HUES48 (cell line): ENCODE data around the gene FAM217B.

Experiments
- H3K27ac ChIP-seq: one replicate; pipeline ENCODE4 v1.7.0; 2013; ENCODE audit warnings: low read depth, low read length, inconsistent platforms
- H3K27me3 ChIP-seq: 2 replicates; pipeline ENCODE4 v1.6.1; 2013; ENCODE audit warnings: mild to moderate bottlenecking, low read length; ENCODE audit not compliant: control insufficient read depth, insufficient read depth
- H3K36me3 ChIP-seq: 2 replicates; pipeline ENCODE4 v1.6.1; 2013; ENCODE audit warnings: low read length; ENCODE audit not compliant: control insufficient read depth, insufficient read depth
- H3K4me1 ChIP-seq: 2 replicates; pipeline ENCODE4 v1.6.1; 2013; ENCODE audit warnings: mild to moderate bottlenecking, low read length; ENCODE audit not compliant: control insufficient read depth, insufficient read depth
- H3K4me3 ChIP-seq: 2 replicates; pipeline ENCODE4 v1.5.1; 2013; ENCODE audit warnings: mild to moderate bottlenecking, low read depth, low read length
- H3K9ac ChIP-seq: 2 replicates; pipeline ENCODE4 v1.6.1; 2013; ENCODE audit warnings: mild to moderate bottlenecking, low read depth, low read length, moderate library complexity
- H3K9me3 ChIP-seq: 2 replicates; pipeline ENCODE4 v1.6.1; 2013; ENCODE audit warnings: low read length; ENCODE audit not compliant: control insufficient read depth, insufficient read depth

Gene FAM217B

GRCh38 chr20:59977086-59977485 lies 36.9 kb downstream of the FAM217B start:
- no peak overlapping the region for H3K27ac ChIP-seq
- H3K4me1 ChIP-seq: no peaks in the 10 kb centered on the region
- no peaks in the 10 kb centered on the region for H3K36me3 ChIP-seq
- H3K4me3 ChIP-seq: no peak overlapping the region
- H3K9ac ChIP-seq: no peak overlapping the region
- no peaks in the 10 kb centered on the region for H3K27me3 ChIP-seq
- H3K9me3 ChIP-seq: no peaks in the 10 kb centered on the region

- H3K9me3 ChIP-seq: no peaks in the 10 kb centered on the region
- H3K27ac ChIP-seq: no peak overlapping the region
- no peak overlapping the region for H3K4me3 ChIP-seq
- H3K4me1 ChIP-seq: peaks cover 5% of the 10 kb centered on the region; the same call in 1 of the 2 replicates
- no peak overlapping the region for H3K9ac ChIP-seq
- H3K27me3 ChIP-seq: no peaks in the 10 kb centered on the region
- no peaks in the 10 kb centered on the region for H3K36me3 ChIP-seq
These were observed 42.9 kb downstream of the FAM217B start for GRCh38 chr20:59983076-59983475.

GRCh38 chr20:59984541-59984940 lies 44.4 kb downstream of the FAM217B start:
- H3K27ac ChIP-seq: no peak overlapping the region
- H3K9ac ChIP-seq: no peak overlapping the region
- no peaks in the 10 kb centered on the region for H3K27me3 ChIP-seq
- no peaks in the 10 kb centered on the region for H3K9me3 ChIP-seq
- H3K4me1 ChIP-seq: peaks cover 12% of the 10 kb centered on the region; the same call in 1 of the 2 replicates
- no peaks in the 10 kb centered on the region for H3K36me3 ChIP-seq
- no peak overlapping the region for H3K4me3 ChIP-seq

GRCh38 chr20:59985164-59985563 lies 45.0 kb downstream of the FAM217B start:
- Histone ChIP-seq H3K4me1 (peaks cover 12% of the 10 kb centered on the region; the same call in 1 of the 2 replicates), H3K9ac (no peak overlapping the region), H3K27ac (no peak overlapping the region), H3K36me3 (no peaks in the 10 kb centered on the region), H3K4me3 (no peak overlapping the region), H3K9me3 (no peaks in the 10 kb centered on the region), H3K27me3 (no peaks in the 10 kb centered on the region)

- no peak overlapping the region for H3K9ac ChIP-seq
- no peaks in the 10 kb centered on the region for H3K36me3 ChIP-seq
- H3K27ac ChIP-seq: no peak overlapping the region
- H3K9me3 ChIP-seq: no peaks in the 10 kb centered on the region
- H3K27me3 ChIP-seq: no peaks in the 10 kb centered on the region
- no peak overlapping the region for H3K4me3 ChIP-seq
- peaks cover 12% of the 10 kb centered on the region; the same call in 1 of the 2 replicates for H3K4me1 ChIP-seq
These were observed 45.7 kb downstream of the FAM217B start for GRCh38 chr20:59985864-59986263.

- H3K9ac ChIP-seq: no peak overlapping the region
- H3K4me3 ChIP-seq: no peak overlapping the region
- H3K9me3 ChIP-seq: no peaks in the 10 kb centered on the region
- no peaks in the 10 kb centered on the region for H3K27me3 ChIP-seq
- peaks cover 19% of the 10 kb centered on the region; the same call in 1 of the 2 replicates for H3K4me1 ChIP-seq
- no peaks in the 10 kb centered on the region for H3K36me3 ChIP-seq
- no peak overlapping the region for H3K27ac ChIP-seq
These were observed 46.9 kb downstream of the FAM217B start for GRCh38 chr20:59987135-59987534.

- H3K4me3 ChIP-seq: no peak overlapping the region
- H3K36me3 ChIP-seq: no peaks in the 10 kb centered on the region
- H3K9ac ChIP-seq: no peak overlapping the region
- H3K27ac ChIP-seq: no peak overlapping the region
- H3K27me3 ChIP-seq: no peaks in the 10 kb centered on the region
- H3K9me3 ChIP-seq: no peaks in the 10 kb centered on the region
- H3K4me1 ChIP-seq: peaks cover 19% of the 10 kb centered on the region; the same call in 1 of the 2 replicates
These were observed 48.0 kb downstream of the FAM217B start for GRCh38 chr20:59988141-59988540.

- Histone ChIP-seq H3K4me1 (peaks cover 27% of the 10 kb centered on the region), H3K4me3 (no peak overlapping the region), H3K9me3 (no peaks in the 10 kb centered on the region), H3K9ac (no peak overlapping the region), H3K27ac (no peak overlapping the region), H3K27me3 (no peaks in the 10 kb centered on the region), H3K36me3 (no peaks in the 10 kb centered on the region)
These were observed 52.4 kb downstream of the FAM217B start for GRCh38 chr20:59992526-59993084.

GRCh38 chr20:59993736-59994430 lies 53.7 kb downstream of the FAM217B start:
- Histone ChIP-seq H3K4me1 (peaks cover 20% of the 10 kb centered on the region), H3K9me3 (no peaks in the 10 kb centered on the region), H3K36me3 (no peaks in the 10 kb centered on the region), H3K9ac (peak overlapping the region; percentile 52), H3K27me3 (no peaks in the 10 kb centered on the region), H3K4me3 (peak overlapping the region; percentile 53), H3K27ac (peak overlapping the region; percentile 80)

GRCh38 chr20:59994697-59995122 lies 54.5 kb downstream of the FAM217B start:
- Histone ChIP-seq H3K9ac (peak overlapping the region; percentile 52), H3K27ac (peak overlapping the region; percentile 80)

GRCh38 chr20:59996108-59996507 lies 55.9 kb downstream of the FAM217B start:
- H3K9ac ChIP-seq: no peak overlapping the region
- H3K4me1 ChIP-seq: peaks cover 20% of the 10 kb centered on the region
- no peaks in the 10 kb centered on the region for H3K36me3 ChIP-seq
- H3K4me3 ChIP-seq: no peak overlapping the region
- H3K9me3 ChIP-seq: no peaks in the 10 kb centered on the region
- H3K27ac ChIP-seq: no peak overlapping the region
- no peaks in the 10 kb centered on the region for H3K27me3 ChIP-seq

More at GRCh38 chr20:59994697-59995122, 54.5 kb downstream of the FAM217B start:
- H3K27me3 ChIP-seq: no peaks in the 10 kb centered on the region
- no peaks in the 10 kb centered on the region for H3K36me3 ChIP-seq
- peak overlapping the region; percentile 53 for H3K4me3 ChIP-seq
- peaks cover 20% of the 10 kb centered on the region for H3K4me1 ChIP-seq
- no peaks in the 10 kb centered on the region for H3K9me3 ChIP-seq
